ENCODE results near the gene IGFBP6. TPM values are rescaled to one million over a fixed set of nuclear protein-coding genes. Genes with fewer than 3 reads are reported as not detected.

IGFBP6 gene
- total RNA-seq, 1 donor from 2014 or later, result 70.3 TPM

GRCh38 chr12:53096089-53096741 lies 1.3 kb upstream of the IGFBP6 start:
- no peaks in the 10 kb centered on the region for H3K9me3 Mint-ChIP-seq
- H3K27me3 Mint-ChIP-seq (ENCODE audit: low read depth), result peaks cover 1% of the 10 kb centered on the region
- TF ChIP-seq CTCF (IDR thresholded peaks at IDR 0.05; ENCODE audit: unreplicated experiment), result no peak
- peaks cover 1% of the 10 kb centered on the region for H3K36me3 Mint-ChIP-seq
- DNase-seq (ENCODE audit: low spot score in 2 of 2, unreplicated experiment in 2 of 2), result no peak
- peaks cover 41% of the 10 kb centered on the region for H3K4me1 Mint-ChIP-seq
- H3K4me3 Mint-ChIP-seq, result peak overlapping the region; percentile 74
- peak overlapping the region; percentile 81 for H3K27ac Mint-ChIP-seq

- DNase-seq (ENCODE audit: low spot score in 2 of 2, unreplicated experiment in 2 of 2), result no peak
- Mint-ChIP-seq H3K27ac (peak overlapping the region; percentile 80), H3K4me3 (peak overlapping the region; percentile 74), H3K9me3 (no peaks in the 10 kb centered on the region), H3K4me1 (peaks cover 41% of the 10 kb centered on the region), H3K27me3 (ENCODE audit: low read depth) (peaks cover 1% of the 10 kb centered on the region), H3K36me3 (peaks cover 3% of the 10 kb centered on the region)
- no peak for TF ChIP-seq CTCF (IDR thresholded peaks at IDR 0.05; ENCODE audit: unreplicated experiment)
Measured at GRCh38 chr12:53096759-53097158, 708 bp upstream of the IGFBP6 start.

GRCh38 chr12:53097207-53097563 lies 282 bp upstream of the IGFBP6 start:
- peaks cover 1% of the 10 kb centered on the region for H3K27me3 Mint-ChIP-seq (ENCODE audit: low read depth)
- TF ChIP-seq CTCF (IDR thresholded peaks at IDR 0.05; ENCODE audit: unreplicated experiment), result no peak
- H3K27ac Mint-ChIP-seq, result peak overlapping the region; percentile 80
- no peaks in the 10 kb centered on the region for H3K9me3 Mint-ChIP-seq
- H3K4me3 Mint-ChIP-seq, result peak overlapping the region; percentile 74
- peaks cover 4% of the 10 kb centered on the region for H3K36me3 Mint-ChIP-seq
- peaks cover 41% of the 10 kb centered on the region for H3K4me1 Mint-ChIP-seq
- DNase-seq (ENCODE audit: low spot score in 2 of 2, unreplicated experiment in 2 of 2), result no peak

- H3K27ac Mint-ChIP-seq, result peak overlapping the region; percentile 96
Measured at GRCh38 chr12:53098354-53098981, 1.0 kb downstream of the IGFBP6 start.

GRCh38 chr12:53099071-53099882 lies 1.8 kb downstream of the IGFBP6 start:
- Mint-ChIP-seq H3K9me3 (no peaks in the 10 kb centered on the region), H3K36me3 (peaks cover 4% of the 10 kb centered on the region), H3K4me1 (peaks cover 34% of the 10 kb centered on the region), H3K27ac (peak overlapping the region; percentile 96), H3K27me3 (ENCODE audit: low read depth) (peaks cover 1% of the 10 kb centered on the region), H3K4me3 (peak overlapping the region; percentile 74)
- peak; percentile 85 to 95 for DNase-seq (ENCODE audit: low spot score in 2 of 2, unreplicated experiment in 2 of 2)
- TF ChIP-seq CTCF (IDR thresholded peaks at IDR 0.05; ENCODE audit: unreplicated experiment), result peak; percentile 97

More at GRCh38 chr12:53098354-53098981, 1.0 kb downstream of the IGFBP6 start:
- DNase-seq (ENCODE audit: low spot score in 2 of 2, unreplicated experiment in 2 of 2), result no peak
- no peaks in the 10 kb centered on the region for H3K9me3 Mint-ChIP-seq
- no peak for TF ChIP-seq CTCF (IDR thresholded peaks at IDR 0.05; ENCODE audit: unreplicated experiment)
- peaks cover 41% of the 10 kb centered on the region for H3K4me1 Mint-ChIP-seq
- H3K4me3 Mint-ChIP-seq, result peak overlapping the region; percentile 74
- peaks cover 1% of the 10 kb centered on the region for H3K27me3 Mint-ChIP-seq (ENCODE audit: low read depth)
- peaks cover 4% of the 10 kb centered on the region for H3K36me3 Mint-ChIP-seq

Measured in mesothelial cell of epicardium (in vitro differentiated cells).